ENCODE measurements around the gene NUP93.

The NUP93 gene

DNA sequence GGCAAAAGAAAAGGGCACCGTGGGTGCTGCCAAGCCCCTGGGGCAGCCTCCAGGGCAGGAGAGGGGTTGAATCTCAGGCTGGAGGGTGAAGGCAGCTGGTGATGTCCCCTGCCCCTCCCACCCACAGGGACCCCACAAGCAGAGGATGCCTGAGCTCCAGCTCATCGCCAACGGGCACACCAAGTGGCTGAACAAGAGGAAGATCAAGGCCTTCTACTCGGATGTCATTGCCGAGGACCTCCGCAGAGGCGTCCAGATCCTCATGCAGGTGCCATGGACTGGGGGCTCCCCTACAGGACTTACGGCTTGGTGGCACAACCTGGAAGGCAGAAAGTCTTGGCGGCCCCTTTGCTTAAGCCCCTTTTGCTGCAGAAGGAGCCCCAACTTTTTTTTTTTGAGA, 156.9 kb downstream of the NUP93 start:
- no peak overlapping the region for H3K27ac ChIP-seq (ENCODE audit: low read length)
- H3K4me2 ChIP-seq (ENCODE audit: low read depth, low read length) = no peak overlapping the region
- no peaks in the 10 kb centered on the region for H3K9me3 ChIP-seq (replicated peaks; ENCODE audit: insufficient read depth, low read length)
- H2AFZ ChIP-seq (ENCODE audit: low read length) = no peak overlapping the region
- peaks cover 6% of the 10 kb centered on the region for H3K4me1 ChIP-seq (ENCODE audit: low read length)
- DNase-seq = no peak
- no peaks in the 10 kb centered on the region for H3K36me3 ChIP-seq (replicated peaks; ENCODE audit: insufficient read depth, low read length)
- no peaks in the 10 kb centered on the region for H3K27me3 ChIP-seq (replicated peaks; ENCODE audit: insufficient read depth, low read length)
- no peak for TF ChIP-seq EZH2phosphoT487 (IDR thresholded peaks at IDR 0.05; ENCODE audit: low read length)
- TF ChIP-seq, protein P1, sequence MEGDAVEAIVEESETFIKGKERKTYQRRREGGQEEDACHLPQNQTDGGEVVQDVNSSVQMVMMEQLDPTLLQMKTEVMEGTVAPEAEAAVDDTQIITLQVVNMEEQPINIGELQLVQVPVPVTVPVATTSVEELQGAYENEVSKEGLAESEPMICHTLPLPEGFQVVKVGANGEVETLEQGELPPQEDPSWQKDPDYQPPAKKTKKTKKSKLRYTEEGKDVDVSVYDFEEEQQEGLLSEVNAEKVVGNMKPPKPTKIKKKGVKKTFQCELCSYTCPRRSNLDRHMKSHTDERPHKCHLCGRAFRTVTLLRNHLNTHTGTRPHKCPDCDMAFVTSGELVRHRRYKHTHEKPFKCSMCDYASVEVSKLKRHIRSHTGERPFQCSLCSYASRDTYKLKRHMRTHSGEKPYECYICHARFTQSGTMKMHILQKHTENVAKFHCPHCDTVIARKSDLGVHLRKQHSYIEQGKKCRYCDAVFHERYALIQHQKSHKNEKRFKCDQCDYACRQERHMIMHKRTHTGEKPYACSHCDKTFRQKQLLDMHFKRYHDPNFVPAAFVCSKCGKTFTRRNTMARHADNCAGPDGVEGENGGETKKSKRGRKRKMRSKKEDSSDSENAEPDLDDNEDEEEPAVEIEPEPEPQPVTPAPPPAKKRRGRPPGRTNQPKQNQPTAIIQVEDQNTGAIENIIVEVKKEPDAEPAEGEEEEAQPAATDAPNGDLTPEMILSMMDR (IDR thresholded peaks at IDR 0.05; ENCODE audit: low read length) = no peak
- TF ChIP-seq EZH2 (optimal IDR thresholded peaks at IDR 0.05; ENCODE audit: low read depth, low read length) = no peak
- H3F3A ChIP-seq (ENCODE audit: insufficient read depth, low read length) = no peaks in the 10 kb centered on the region; the same call in 1 of the 2 replicates
- no peak overlapping the region for H3K4me3 ChIP-seq (ENCODE audit: low read length)
- H3K9me2 ChIP-seq (replicated peaks; ENCODE audit: insufficient read depth, low read length) = no peaks in the 10 kb centered on the region
- H3K9ac ChIP-seq (ENCODE audit: low read length) = no peak overlapping the region
- H3K79me2 ChIP-seq (ENCODE audit: low read length) = no peaks in the 10 kb centered on the region
- H4K20me1 ChIP-seq (ENCODE audit: insufficient read depth, low read length) = no peaks in the 10 kb centered on the region

DNA sequence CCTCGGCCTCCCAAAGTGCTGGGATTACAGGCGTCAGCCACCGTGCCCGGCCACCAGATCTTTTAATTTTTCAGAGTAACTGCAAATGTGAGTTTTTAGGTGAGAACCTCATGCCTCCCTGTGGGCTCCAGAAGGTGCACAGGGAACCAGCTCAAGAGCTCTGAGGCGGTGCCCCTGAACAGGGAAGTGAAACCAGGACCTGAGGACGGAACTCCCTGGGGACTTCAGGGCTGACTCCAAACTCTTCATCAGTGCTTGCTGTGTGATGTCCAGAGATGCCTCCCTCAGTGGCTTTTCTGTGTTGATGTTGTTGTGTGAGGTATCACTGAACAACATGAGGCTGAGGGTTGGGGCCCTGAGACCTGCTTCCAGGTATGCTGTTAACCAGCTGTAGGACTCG, 158.9 kb downstream of the NUP93 start:
- Histone ChIP-seq H3K27ac (ENCODE audit: low read length) (peak overlapping the region; percentile 34; the same call in 1 of the 2 replicates), H3K4me1 (ENCODE audit: low read length) (peaks cover 6% of the 10 kb centered on the region), H3K79me2 (ENCODE audit: low read length) (no peaks in the 10 kb centered on the region), H3K9me3 (replicated peaks; ENCODE audit: insufficient read depth, low read length) (no peaks in the 10 kb centered on the region), H3K36me3 (replicated peaks; ENCODE audit: insufficient read depth, low read length) (no peaks in the 10 kb centered on the region), H3K9ac (ENCODE audit: low read length) (no peak overlapping the region), H4K20me1 (ENCODE audit: insufficient read depth, low read length) (no peaks in the 10 kb centered on the region), H3K9me2 (replicated peaks; ENCODE audit: insufficient read depth, low read length) (no peaks in the 10 kb centered on the region), H3K4me2 (ENCODE audit: low read depth, low read length) (peak overlapping the region; percentile 7; the same call in 1 of the 2 replicates), H3K4me3 (ENCODE audit: low read length) (no peak overlapping the region), H2AFZ (ENCODE audit: low read length) (peak overlapping the region; percentile 9), H3F3A (ENCODE audit: insufficient read depth, low read length) (no peaks in the 10 kb centered on the region; the same call in 1 of the 2 replicates), H3K27me3 (replicated peaks; ENCODE audit: insufficient read depth, low read length) (no peaks in the 10 kb centered on the region)
- no peak for TF ChIP-seq EZH2phosphoT487 (IDR thresholded peaks at IDR 0.05; ENCODE audit: low read length)
- TF ChIP-seq, protein P1 (IDR thresholded peaks at IDR 0.05; ENCODE audit: low read length) = peak; percentile 12; the same call in 1 of the 2 replicates
- TF ChIP-seq EZH2 (optimal IDR thresholded peaks at IDR 0.05; ENCODE audit: low read depth, low read length) = no peak
- DNase-seq = peak; percentile 36

DNA sequence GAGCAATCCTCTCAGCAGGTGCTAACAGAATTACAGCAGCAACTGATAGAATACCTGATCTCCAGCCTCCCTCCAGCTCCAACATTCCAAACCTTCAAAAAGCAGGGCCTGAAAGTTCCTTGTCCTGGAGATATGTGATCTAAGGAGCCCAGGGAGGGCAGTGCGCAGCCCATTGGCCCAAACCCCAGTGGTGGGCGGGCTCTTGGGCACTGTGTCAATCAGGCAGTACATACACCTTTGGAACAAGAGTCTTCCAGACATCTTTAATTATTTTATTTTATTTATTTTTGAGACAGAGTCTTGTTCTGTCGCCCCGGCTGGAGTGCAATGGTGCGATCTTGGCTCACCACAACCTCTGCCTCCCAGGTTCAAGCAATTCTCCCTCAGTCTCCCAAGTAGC, 159.3 kb downstream of the NUP93 start:
- Histone ChIP-seq H3K79me2 (ENCODE audit: low read length) (no peaks in the 10 kb centered on the region), H3K4me1 (ENCODE audit: low read length) (peaks cover 6% of the 10 kb centered on the region), H4K20me1 (ENCODE audit: insufficient read depth, low read length) (no peaks in the 10 kb centered on the region), H3K36me3 (replicated peaks; ENCODE audit: insufficient read depth, low read length) (no peaks in the 10 kb centered on the region), H3K27me3 (replicated peaks; ENCODE audit: insufficient read depth, low read length) (no peaks in the 10 kb centered on the region), H3K4me2 (ENCODE audit: low read depth, low read length) (peak overlapping the region; percentile 7; the same call in 1 of the 2 replicates), H3K4me3 (ENCODE audit: low read length) (no peak overlapping the region), H3K9me3 (replicated peaks; ENCODE audit: insufficient read depth, low read length) (no peaks in the 10 kb centered on the region), H3K27ac (ENCODE audit: low read length) (peak overlapping the region; percentile 34; the same call in 1 of the 2 replicates), H3K9ac (ENCODE audit: low read length) (no peak overlapping the region), H2AFZ (ENCODE audit: low read length) (peak overlapping the region; percentile 9), H3K9me2 (replicated peaks; ENCODE audit: insufficient read depth, low read length) (no peaks in the 10 kb centered on the region), H3F3A (ENCODE audit: insufficient read depth, low read length) (no peaks in the 10 kb centered on the region; the same call in 1 of the 2 replicates)
- no peak for DNase-seq
- TF ChIP-seq EZH2 (optimal IDR thresholded peaks at IDR 0.05; ENCODE audit: low read depth, low read length) (no peak), EZH2phosphoT487 (IDR thresholded peaks at IDR 0.05; ENCODE audit: low read length) (no peak)
- TF ChIP-seq, protein P1 (IDR thresholded peaks at IDR 0.05; ENCODE audit: low read length) = no peak

Data from MM.1S (cell line).